IPS-20b (cell line): ENCODE data around the gene CD81.

Experiments used
- H3K27ac ChIP-seq: one replicate; pipeline ENCODE4 v1.5.1; 2013; ENCODE audit warnings: low read length
- H3K27me3 ChIP-seq: 2 replicates; pipeline ENCODE4 v1.6.1; 2013; ENCODE audit warnings: mild to moderate bottlenecking, low read length, inconsistent platforms; ENCODE audit not compliant: insufficient read depth
- H3K36me3 ChIP-seq: 2 replicates; pipeline ENCODE4 v1.6.1; 2013; ENCODE audit warnings: low read depth, mild to moderate bottlenecking, inconsistent platforms, low read length, moderate library complexity; ENCODE audit not compliant: insufficient read depth
- H3K4me1 ChIP-seq: 2 replicates; pipeline ENCODE4 v1.6.1; 2013; ENCODE audit warnings: mild to moderate bottlenecking, control low read depth, inconsistent platforms, low read length, moderate library complexity; ENCODE audit not compliant: insufficient read depth
- H3K4me3 ChIP-seq: 2 replicates; pipeline ENCODE4 v1.5.1; 2013; ENCODE audit warnings: mild to moderate bottlenecking, low read length, inconsistent platforms
- H3K9ac ChIP-seq: 2 replicates; pipeline ENCODE4 v1.6.1; 2013; ENCODE audit warnings: low read depth, mild to moderate bottlenecking, inconsistent platforms, low read length, moderate library complexity
- H3K9me3 ChIP-seq: 2 replicates; pipeline ENCODE4 v1.6.1; 2013; ENCODE audit warnings: mild to moderate bottlenecking, low read depth, low read length, inconsistent platforms; ENCODE audit not compliant: insufficient read depth

Gene CD81

GRCh38 chr11:2379466-2380174 is 2.5 kb downstream of the CD81 start:
- H3K4me1 ChIP-seq, result peaks cover 3% of the 10 kb centered on the region

DNA sequence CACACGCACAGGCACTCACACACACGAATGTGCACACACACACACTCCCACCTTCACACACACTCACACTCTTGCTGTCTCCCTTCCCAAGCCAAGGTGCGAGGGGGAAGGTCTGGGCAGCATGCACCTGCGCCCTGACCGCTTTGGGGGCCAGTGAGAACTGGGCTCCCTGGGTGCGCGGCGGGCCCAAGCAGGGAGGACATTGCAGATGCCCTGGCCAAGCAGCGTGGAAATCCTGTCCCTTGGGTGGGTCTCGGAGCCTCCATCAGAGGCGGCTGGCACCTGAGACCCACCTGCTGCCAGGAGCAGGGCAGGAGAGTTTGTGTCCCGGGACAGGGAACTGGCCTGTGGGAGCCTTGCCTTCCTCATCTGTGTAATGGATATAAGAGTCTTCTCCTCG is 3.3 kb downstream of the CD81 start:
- Histone ChIP-seq H3K4me3 (no peak overlapping the region), H3K9me3 (no peaks in the 10 kb centered on the region), H3K4me1 (peaks cover 3% of the 10 kb centered on the region), H3K9ac (no peak overlapping the region), H3K27ac (no peak overlapping the region), H3K27me3 (peaks cover 10% of the 10 kb centered on the region; the same call in 1 of the 2 replicates), H3K36me3 (no peaks in the 10 kb centered on the region)

More at GRCh38 chr11:2379466-2380174, 2.5 kb downstream of the CD81 start:
- Histone ChIP-seq H3K27me3 (peaks cover 10% of the 10 kb centered on the region; the same call in 1 of the 2 replicates), H3K4me3 (no peak overlapping the region), H3K27ac (no peak overlapping the region), H3K9me3 (no peaks in the 10 kb centered on the region), H3K36me3 (no peaks in the 10 kb centered on the region), H3K9ac (no peak overlapping the region)

GRCh38 chr11:2380807-2381350 is 3.8 kb downstream of the CD81 start:
- no peaks in the 10 kb centered on the region for H3K9me3 ChIP-seq
- H3K36me3 ChIP-seq, result no peaks in the 10 kb centered on the region
- H3K4me1 ChIP-seq, result peaks cover 3% of the 10 kb centered on the region
- H3K27ac ChIP-seq, result no peak overlapping the region
- H3K4me3 ChIP-seq, result no peak overlapping the region
- H3K9ac ChIP-seq, result no peak overlapping the region
- H3K27me3 ChIP-seq, result peaks cover 10% of the 10 kb centered on the region; the same call in 1 of the 2 replicates

GRCh38 chr11:2381494-2382128 is 4.5 kb downstream of the CD81 start:
- no peak overlapping the region for H3K9ac ChIP-seq
- H3K4me1 ChIP-seq, result peaks cover 3% of the 10 kb centered on the region
- no peak overlapping the region for H3K27ac ChIP-seq
- H3K27me3 ChIP-seq, result peaks cover 3% of the 10 kb centered on the region; the same call in 1 of the 2 replicates
- no peak overlapping the region for H3K4me3 ChIP-seq
- H3K36me3 ChIP-seq, result no peaks in the 10 kb centered on the region
- no peaks in the 10 kb centered on the region for H3K9me3 ChIP-seq

DNA sequence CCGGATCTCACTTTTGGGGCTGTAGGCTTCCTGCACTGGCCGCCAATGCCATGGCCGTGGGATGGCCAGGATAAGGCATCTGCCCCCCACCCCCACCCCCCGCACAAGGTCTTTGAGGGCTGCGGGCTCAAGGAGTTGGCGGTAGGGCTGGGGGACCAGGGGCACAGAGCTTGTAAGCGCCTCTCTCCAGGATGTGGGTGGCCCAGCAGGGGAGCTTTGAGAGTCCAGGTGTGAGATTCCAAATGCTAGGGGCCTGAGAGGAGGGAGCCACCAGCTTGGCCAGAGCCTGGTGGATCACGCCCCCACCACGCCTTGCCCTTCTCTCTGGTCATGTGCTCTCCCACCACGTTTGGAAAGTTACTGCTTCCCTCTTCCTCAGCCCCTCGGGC is 5.0 kb downstream of the CD81 start:
- Histone ChIP-seq H3K4me3 (no peak overlapping the region), H3K36me3 (no peaks in the 10 kb centered on the region), H3K9me3 (no peaks in the 10 kb centered on the region), H3K27ac (no peak overlapping the region), H3K9ac (no peak overlapping the region), H3K4me1 (peaks cover 3% of the 10 kb centered on the region), H3K27me3 (no peaks in the 10 kb centered on the region)

GRCh38 chr11:2382936-2383851 is 6.1 kb downstream of the CD81 start:
- Histone ChIP-seq H3K27me3 (no peaks in the 10 kb centered on the region), H3K4me3 (no peak overlapping the region), H3K36me3 (no peaks in the 10 kb centered on the region), H3K4me1 (peaks cover 3% of the 10 kb centered on the region), H3K9ac (no peak overlapping the region), H3K27ac (no peak overlapping the region), H3K9me3 (no peaks in the 10 kb centered on the region)

DNA sequence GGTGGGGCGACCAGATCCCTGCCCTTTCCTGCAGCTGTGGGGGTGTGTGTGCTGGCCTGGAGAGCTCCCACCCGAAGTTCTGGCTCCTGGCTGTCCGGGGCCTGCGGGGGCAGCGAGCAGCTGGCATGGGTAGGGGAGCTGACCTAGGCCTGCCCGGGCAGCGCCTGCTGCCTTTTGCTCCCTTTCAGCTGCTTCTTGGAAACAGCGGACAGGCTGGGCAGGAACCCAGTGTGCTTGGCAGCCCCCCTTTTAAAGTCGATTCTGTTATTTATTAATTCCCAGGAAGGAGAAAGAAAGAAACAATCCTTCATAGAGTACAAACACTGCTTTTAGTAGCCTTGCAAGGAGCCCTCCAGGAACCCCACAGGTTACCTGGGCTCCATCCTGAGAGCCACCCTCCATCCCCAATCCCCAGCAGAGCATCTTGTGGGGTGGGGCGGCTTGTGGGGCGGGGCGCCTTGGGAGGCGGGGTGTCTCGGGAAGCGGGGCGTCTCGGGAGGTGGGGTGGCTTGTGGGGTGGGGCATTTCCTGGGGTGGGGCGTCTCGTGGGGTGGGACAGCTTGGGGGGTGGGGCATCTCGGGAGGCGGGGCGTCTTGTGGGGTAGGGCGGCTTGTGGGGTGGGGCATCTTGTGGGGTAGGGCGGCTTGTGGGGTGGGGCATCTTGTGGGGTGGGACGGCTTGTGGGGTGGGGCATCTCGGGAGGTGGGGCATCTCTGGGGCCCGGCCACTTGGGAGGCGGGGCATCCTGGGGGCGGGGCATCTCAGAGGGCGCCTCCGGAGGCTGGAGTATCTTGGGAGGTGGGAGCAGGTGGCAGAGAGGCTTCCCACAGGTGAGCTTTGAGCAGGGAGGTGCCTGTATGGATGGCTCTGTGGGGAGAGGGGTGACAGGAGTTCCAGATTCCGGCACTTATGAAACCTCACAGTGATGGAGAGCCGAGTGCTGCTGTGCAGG is 7.0 kb downstream of the CD81 start:
- H3K9me3 ChIP-seq, result no peaks in the 10 kb centered on the region
- H3K4me3 ChIP-seq, result no peak overlapping the region
- H3K4me1 ChIP-seq, result peaks cover 3% of the 10 kb centered on the region
- H3K27ac ChIP-seq, result no peak overlapping the region
- no peaks in the 10 kb centered on the region for H3K36me3 ChIP-seq
- no peaks in the 10 kb centered on the region for H3K27me3 ChIP-seq
- H3K9ac ChIP-seq, result no peak overlapping the region

GRCh38 chr11:2385156-2386151 is 8.3 kb downstream of the CD81 start:
- no peak overlapping the region for H3K27ac ChIP-seq
- no peak overlapping the region for H3K9ac ChIP-seq
- H3K4me1 ChIP-seq, result peaks cover 3% of the 10 kb centered on the region

DNA sequence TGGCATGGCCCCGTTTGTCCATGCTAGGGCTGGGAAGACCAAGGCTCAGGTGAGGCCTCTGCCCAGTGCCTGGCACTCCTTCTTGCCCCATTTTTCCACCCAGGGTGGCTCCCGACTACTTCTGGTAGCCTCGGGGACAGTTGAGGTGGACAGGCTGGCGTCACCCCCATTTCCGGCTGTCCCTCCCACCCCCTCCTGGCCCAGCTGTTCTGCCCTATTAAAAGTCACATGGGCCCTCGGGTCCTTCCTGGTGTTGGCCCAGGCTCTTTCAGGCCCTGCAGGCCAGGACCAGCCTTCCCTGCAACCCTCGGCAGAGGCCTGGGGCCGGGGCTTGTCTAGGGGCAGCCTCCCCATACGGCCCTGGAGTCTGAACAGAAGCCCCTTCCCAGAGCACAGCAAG is 9.5 kb downstream of the CD81 start:
- no peak overlapping the region for H3K27ac ChIP-seq
- no peak overlapping the region for H3K9ac ChIP-seq
- no peaks in the 10 kb centered on the region for H3K27me3 ChIP-seq
- peaks cover 3% of the 10 kb centered on the region; the same call in 1 of the 2 replicates for H3K4me1 ChIP-seq
- H3K36me3 ChIP-seq, result no peaks in the 10 kb centered on the region; the same call in 1 of the 2 replicates
- H3K9me3 ChIP-seq, result no peaks in the 10 kb centered on the region
- H3K4me3 ChIP-seq, result no peak overlapping the region

More at GRCh38 chr11:2385156-2386151, 8.3 kb downstream of the CD81 start:
- Histone ChIP-seq H3K9me3 (no peaks in the 10 kb centered on the region), H3K27me3 (no peaks in the 10 kb centered on the region), H3K4me3 (no peak overlapping the region), H3K36me3 (no peaks in the 10 kb centered on the region)
